Activated CD8-positive, alpha-beta memory T cell treated with anti-CD3 and anti-CD28 coated beads, Interleukin-2, amount 10 ng/mL, durations not matched to agents 7 days and 5 days (primary cell): ENCODE results near the gene GBGT1. TPM values are rescaled to one million over a fixed set of nuclear protein-coding genes. Genes with fewer than 3 reads are reported as not detected.

Experiments
- ATAC-seq: fragments of 150-1000 bp; cut with Tn5 transposase; one replicate; pipeline ENCODE4 v1.10.0; 2021; ENCODE audit warnings: moderate library complexity
- CTCF ChIA-PET: fragments of 350-600 bp; sonication (Branson Sonifier 250); formaldehyde crosslinking; loops from one replicate; lab custom pipeline; 2021; ENCODE audit warnings: antibody characterized with exemption; lab: Charles Lee
- DNase-seq: peaks from one replicate; pipeline ENCODE4 v3.0.0-alpha.2; 2020
- H3K27ac Mint-ChIP-seq: one replicate; pipeline ENCODE4 v1.8.0; 2021; ENCODE audit warnings: mild to moderate bottlenecking, mixed read lengths
- H3K27me3 Mint-ChIP-seq: one replicate; pipeline ENCODE4 v1.8.0; 2021; ENCODE audit warnings: mixed read lengths
- H3K36me3 Mint-ChIP-seq: one replicate; pipeline ENCODE4 v1.8.0; 2021; ENCODE audit warnings: mild to moderate bottlenecking, mixed read lengths
- H3K4me1 Mint-ChIP-seq: one replicate; pipeline ENCODE4 v1.8.0; 2021; ENCODE audit warnings: mixed read lengths
- H3K4me3 Mint-ChIP-seq: one replicate; pipeline ENCODE4 v1.8.0; 2021; ENCODE audit warnings: mild to moderate bottlenecking, moderate library complexity, mixed read lengths
- H3K9me3 Mint-ChIP-seq: one replicate; pipeline ENCODE4 v1.8.0; 2022; ENCODE audit warnings: low read depth, mixed read lengths
- total RNA-seq, 2 experiments: library from RNA; stranded (reverse); gene quantifications; one replicate each; pipeline ENCODE4 v1.2.3, GENCODE V29; 2021

Gene GBGT1
- total RNA-seq, 2 experiments from 2014 or later: 3.9 to 5.7 TPM

DNA sequence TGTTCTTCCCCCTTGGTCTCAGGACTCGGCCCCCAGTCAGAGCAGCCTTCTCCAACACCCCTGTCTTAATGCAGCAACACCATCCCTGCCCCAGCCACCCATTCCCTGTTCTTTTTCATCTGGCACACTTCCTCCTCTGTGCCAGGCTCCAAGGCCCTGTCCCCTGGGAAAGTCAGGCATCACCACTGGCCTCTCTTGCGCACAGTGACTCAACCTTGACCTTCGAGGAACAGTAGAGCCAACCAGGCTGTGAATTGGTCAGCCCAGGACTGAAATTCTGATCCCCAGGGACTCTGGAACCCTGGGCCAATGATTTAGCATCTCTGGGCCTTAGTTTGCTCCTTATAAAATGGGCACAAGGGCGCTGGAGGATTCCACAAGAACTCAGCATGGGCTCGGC, 32.2 kb downstream of the GBGT1 start:
- CTCF ChIA-PET: interaction anchor here (1.0 to 13.2 kb wide), 4 partner anchors 9 to 109 kb away, joined by 3 to 276 read pairs (median 4); no protein-coding TSS in a partner anchor
- Mint-ChIP-seq H3K9me3 (no peaks in the 10 kb centered on the region), H3K36me3 (peaks cover 16% of the 10 kb centered on the region), H3K4me3 (peak overlapping the region; percentile 85), H3K4me1 (peaks cover 90% of the 10 kb centered on the region), H3K27me3 (no peaks in the 10 kb centered on the region), H3K27ac (peak overlapping the region; percentile 99)
- DNase-seq (no peak), ATAC-seq (no peak)

DNA sequence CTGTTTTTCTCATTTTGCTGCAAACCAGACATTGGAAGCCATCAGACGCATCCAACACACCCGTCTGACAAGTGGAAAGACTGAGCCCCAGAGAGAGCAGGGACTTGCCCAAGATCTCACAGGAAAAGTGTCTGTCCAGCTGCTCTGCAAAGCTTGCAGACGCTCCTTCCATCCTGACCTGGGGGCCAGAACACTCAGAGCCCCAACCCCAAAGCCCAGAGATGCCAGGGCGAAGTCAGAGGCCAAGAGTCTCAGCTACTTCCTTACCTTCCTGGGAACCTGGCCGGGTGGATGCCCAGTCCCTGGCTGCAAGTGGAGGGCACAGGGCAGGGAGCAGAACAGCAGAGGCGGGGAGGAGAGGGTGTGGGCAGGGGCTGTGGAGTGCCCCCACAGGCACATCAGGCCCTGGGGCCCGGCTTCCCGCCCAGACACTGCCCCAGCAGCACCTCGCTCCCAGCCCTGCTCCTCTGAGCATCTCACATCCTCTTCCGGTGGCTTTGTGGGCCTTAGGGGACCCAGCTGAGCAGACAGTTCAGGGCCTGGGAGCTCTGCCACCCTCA, 32.9 kb downstream of the GBGT1 start:
- no peaks in the 10 kb centered on the region for H3K9me3 Mint-ChIP-seq
- CTCF ChIA-PET: interaction anchor here (1.0 to 13.2 kb wide), 4 partner anchors 8 to 109 kb away, joined by 3 to 276 read pairs (median 4); no protein-coding TSS in a partner anchor
- ATAC-seq: peak; percentile 44

DNA sequence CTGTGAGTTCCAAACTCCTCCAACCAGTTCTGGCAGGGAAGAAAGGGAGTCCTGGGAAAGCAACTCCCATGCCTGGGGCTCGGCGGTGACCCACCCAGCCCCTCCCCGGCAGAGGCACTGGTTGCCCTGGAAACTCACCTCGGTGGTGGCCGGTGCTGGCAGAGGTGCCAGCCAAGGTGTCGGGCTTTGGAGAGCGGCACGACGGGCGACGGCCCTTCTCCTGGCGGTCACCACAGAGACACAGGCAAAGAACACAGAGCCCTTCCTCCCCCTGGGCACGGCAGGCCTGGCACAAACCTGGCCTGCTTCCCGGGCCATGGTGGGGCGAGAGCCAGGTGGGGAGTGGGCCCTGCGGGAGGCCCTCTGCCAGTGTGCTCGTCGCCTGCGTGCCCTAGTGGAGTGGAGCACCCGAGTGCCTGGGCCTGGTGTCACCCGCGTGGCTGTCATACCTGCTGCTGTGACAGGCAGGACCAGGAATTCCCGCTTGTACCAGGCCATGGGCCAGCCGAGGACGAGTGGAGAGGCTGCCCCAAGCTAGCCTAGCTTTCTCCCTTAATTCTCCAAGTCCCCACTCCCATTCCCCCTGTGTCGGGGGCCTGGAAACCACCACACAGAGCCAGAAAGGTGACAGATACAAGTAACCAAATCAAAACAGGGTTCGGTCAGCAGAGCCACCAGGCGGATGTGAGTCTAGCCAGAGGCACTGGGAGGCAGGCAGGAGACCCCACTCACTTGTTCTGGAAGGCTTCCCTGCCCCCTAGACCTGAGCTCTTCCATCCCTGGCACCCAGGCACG, 34.5 kb downstream of the GBGT1 start:
- DNase-seq: no peak
- H3K4me1 Mint-ChIP-seq: peaks cover 88% of the 10 kb centered on the region
- H3K27me3 Mint-ChIP-seq: no peaks in the 10 kb centered on the region
- peak overlapping the region; percentile 85 for H3K4me3 Mint-ChIP-seq
- no peak for ATAC-seq
- peaks cover 21% of the 10 kb centered on the region for H3K36me3 Mint-ChIP-seq
- CTCF ChIA-PET: interaction anchor here (13.2 kb wide), 1 partner anchor 17 kb away, joined by 276 read pairs; no protein-coding TSS in a partner anchor
- H3K27ac Mint-ChIP-seq: peak overlapping the region; percentile 99
- H3K9me3 Mint-ChIP-seq: no peaks in the 10 kb centered on the region

More for the DNA sequence above, 32.9 kb downstream of the GBGT1 start:
- Mint-ChIP-seq H3K4me1 (peaks cover 90% of the 10 kb centered on the region), H3K4me3 (peak overlapping the region; percentile 85), H3K36me3 (peaks cover 17% of the 10 kb centered on the region), H3K27me3 (no peaks in the 10 kb centered on the region), H3K27ac (peak overlapping the region; percentile 99)
- DNase-seq: peak; percentile 90

DNA sequence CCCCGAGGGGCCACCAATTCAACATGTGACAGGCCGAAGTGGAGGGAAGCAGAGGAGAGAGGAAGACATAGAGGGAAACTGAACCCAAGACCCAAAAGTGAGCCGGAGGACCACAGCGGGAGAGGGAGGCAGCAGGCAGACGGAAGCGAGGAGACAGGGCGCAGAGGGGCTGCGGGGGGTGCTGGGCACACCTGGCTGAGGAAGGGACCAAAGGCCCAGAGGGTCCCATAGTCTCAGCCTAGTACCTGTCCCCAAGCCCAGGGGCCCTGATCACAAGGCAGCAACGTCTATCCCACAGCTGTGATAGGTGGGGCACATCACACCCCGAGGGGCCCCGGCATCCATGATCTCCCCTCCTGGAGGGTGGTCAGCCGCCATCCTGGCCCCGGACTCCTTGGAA, 35.6 kb downstream of the GBGT1 start:
- peaks cover 21% of the 10 kb centered on the region for H3K36me3 Mint-ChIP-seq
- no peaks in the 10 kb centered on the region for H3K27me3 Mint-ChIP-seq
- ATAC-seq: no peak
- CTCF ChIA-PET: interaction anchor here (1.2 to 13.2 kb wide), 2 partner anchors 18 to 106 kb away, joined by 4 to 276 read pairs; no protein-coding TSS in a partner anchor
- DNase-seq: no peak
- peaks cover 86% of the 10 kb centered on the region for H3K4me1 Mint-ChIP-seq
- H3K9me3 Mint-ChIP-seq: no peaks in the 10 kb centered on the region
- H3K27ac Mint-ChIP-seq: peak overlapping the region; percentile 79
- peak overlapping the region; percentile 85 for H3K4me3 Mint-ChIP-seq

DNA sequence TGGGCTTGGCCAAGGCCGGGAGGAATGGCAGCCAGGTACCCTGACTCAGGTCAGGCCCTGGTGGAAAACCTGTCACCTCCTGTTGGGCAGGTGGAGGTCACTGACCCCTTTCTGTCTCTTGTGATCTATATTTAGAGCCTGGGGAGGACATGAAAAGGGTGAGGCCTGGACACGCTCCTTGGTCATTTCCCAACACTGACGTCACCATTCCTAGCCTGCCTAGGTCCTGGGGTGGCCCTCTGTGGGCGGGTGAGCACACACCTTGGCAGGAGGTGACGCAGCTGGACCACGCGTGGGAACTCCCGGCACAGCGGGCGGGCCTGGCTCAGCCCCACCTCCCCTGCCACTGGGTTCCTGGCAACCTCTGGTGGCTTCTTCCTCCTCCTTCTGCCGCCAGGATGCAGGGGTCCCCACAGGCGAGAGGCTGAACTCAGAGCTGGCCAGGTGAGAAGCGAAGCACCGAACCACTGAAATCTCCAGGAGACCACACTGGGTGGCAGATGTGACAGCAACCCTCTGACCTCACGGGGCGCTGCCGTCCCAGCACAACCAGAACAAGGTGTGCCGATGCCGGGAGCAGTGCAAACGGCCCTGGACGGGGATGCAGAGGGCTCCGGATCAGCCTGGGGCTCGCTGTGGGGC, 36.3 kb downstream of the GBGT1 start:
- no peaks in the 10 kb centered on the region for H3K27me3 Mint-ChIP-seq
- CTCF ChIA-PET: interaction anchor here (1.2 to 13.2 kb wide), 2 partner anchors 19 to 106 kb away, joined by 4 to 276 read pairs; no protein-coding TSS in a partner anchor
- peak overlapping the region; percentile 85 for H3K4me3 Mint-ChIP-seq
- no peaks in the 10 kb centered on the region for H3K9me3 Mint-ChIP-seq
- H3K27ac Mint-ChIP-seq: peak overlapping the region; percentile 79
- peak; percentile 63 for DNase-seq
- peak; percentile 7 for ATAC-seq
- peaks cover 21% of the 10 kb centered on the region for H3K36me3 Mint-ChIP-seq
- H3K4me1 Mint-ChIP-seq: peaks cover 85% of the 10 kb centered on the region

DNA sequence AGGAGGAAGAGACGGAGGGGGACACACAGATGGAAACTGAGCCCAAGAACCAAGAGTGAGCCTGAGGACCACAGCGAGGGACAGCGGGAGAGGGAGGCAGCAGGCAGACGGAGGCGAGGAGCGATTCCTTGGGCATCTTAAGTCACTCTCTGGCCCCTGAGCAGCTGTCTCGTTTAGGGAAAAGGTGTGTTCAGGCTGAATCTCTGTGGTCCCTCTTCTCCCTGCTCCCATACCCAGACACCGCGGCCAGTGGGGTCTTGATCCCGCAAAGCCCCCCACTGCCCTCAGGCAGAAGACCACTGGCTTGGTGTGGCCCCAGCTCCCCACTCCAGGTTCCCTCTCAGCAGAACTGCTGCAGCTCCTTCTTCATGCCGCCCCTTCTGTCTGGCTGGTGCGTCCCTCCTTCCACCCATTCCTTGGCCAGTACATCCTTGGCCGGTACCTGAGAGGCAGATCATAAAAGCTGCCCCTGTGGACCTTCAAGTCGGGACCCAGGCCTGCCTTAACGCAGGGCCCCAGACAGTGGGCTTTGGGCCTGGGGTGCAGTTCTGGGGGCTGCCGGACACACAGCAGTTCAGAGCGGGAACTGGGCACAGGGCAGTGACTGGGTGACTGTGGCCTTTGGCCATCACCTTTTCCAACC, 36.9 kb downstream of the GBGT1 start:
- Mint-ChIP-seq H3K4me3 (peak overlapping the region; percentile 59), H3K4me1 (peaks cover 85% of the 10 kb centered on the region), H3K36me3 (peaks cover 21% of the 10 kb centered on the region), H3K9me3 (no peaks in the 10 kb centered on the region), H3K27me3 (no peaks in the 10 kb centered on the region), H3K27ac (peak overlapping the region; percentile 79)
- ATAC-seq (no peak), DNase-seq (no peak)
- CTCF ChIA-PET: interaction anchor here (0.9 to 13.2 kb wide), 3 partner anchors 19 to 78 kb away, joined by 3 to 276 read pairs (median 3); no protein-coding TSS in a partner anchor

DNA sequence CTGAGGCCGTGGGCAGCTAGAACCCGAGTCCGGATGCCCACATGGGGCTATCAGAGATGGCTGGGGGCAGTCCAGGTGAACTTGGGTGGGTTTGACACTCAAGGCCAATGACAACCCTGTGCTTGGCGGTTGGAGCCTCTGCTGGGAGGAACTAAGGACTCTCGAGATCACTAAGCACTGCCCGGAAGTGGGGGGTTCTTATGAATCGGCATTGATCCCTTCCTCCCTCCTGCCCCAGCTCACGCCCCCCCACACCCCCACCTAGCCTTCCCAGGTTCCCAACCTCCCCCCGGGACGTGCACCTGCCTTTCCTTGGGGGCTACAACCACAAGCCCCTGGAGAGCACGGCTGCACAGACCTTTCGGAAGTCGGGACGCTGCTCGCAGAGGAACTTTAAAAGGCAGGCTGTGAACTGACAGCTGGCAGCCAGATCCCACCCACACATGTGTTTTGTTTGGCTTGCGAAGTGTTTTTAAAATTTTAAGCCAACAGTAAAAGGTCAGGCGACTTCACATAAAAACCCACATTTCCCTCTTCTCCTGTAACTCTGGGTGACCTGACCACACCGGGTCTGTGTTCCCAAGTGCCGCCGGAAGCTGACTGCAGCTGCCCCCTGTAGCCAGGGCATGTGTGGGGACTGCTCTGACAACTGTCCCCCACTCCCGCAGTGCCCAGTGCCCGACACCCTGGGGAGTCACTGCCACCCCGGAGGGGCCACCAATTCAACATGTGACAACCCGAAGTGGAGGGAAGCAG, 37.6 kb downstream of the GBGT1 start:
- DNase-seq (peak; percentile 71), ATAC-seq (no peak)
- CTCF ChIA-PET: interaction anchor here (0.9 to 13.2 kb wide), 3 partner anchors 20 to 78 kb away, joined by 3 to 276 read pairs (median 3); no protein-coding TSS in a partner anchor
- Mint-ChIP-seq H3K4me1 (peaks cover 84% of the 10 kb centered on the region), H3K27ac (peak overlapping the region; percentile 79), H3K9me3 (no peaks in the 10 kb centered on the region), H3K27me3 (no peaks in the 10 kb centered on the region), H3K36me3 (peaks cover 21% of the 10 kb centered on the region), H3K4me3 (peak overlapping the region; percentile 59)

DNA sequence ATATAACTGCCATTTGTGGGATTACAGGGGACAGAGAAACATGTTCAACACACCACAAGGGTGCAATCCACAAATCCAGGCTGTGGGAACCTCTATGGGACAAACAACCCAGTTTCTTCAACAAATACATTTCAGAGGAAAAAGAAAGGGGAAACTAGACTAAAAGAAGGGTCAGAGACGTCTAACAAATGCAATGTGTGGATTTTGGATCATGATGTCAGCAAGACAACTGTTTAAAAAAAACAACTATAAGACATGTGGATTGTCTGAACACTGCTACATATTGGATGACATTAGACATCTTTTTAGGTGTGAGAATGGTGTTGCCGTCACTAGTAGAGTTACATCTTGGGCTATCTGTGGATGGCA, 38.8 kb downstream of the GBGT1 start:
- H3K4me3 Mint-ChIP-seq: peak overlapping the region; percentile 14

DNA sequence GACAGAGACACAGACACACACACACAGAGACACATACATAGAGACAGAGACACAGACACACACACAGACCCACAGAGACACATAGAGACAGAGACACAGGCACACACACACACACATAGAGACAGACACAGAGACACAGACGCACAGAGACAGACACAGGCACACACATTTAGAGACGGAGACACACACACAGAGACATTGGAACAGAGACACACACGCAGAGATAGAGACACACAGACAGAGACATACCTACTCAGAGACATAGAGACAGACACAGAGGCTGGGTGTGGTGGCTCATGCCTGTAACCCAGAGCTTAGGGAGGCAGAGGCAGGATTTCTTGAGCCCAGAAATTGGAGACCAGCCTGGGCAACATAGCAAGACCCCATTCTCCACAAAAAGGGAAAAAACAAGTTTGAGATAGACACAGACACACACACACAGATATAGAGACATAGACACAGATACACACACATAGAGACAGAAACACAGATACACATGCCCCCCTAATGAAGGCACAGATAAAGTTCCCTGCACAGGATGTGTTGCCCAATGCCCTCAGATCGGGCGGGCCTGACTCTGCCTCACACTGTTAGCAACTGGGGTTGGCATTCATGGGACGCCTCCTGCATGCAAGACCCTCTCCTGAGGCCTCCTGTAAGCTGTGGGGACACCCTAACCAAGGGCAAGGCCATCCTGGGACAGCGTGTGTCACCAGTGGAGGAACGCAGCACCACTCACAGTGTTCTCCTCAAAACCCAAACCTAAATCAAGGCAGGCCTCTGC, 39.4 kb downstream of the GBGT1 start:
- Mint-ChIP-seq H3K27me3 (no peaks in the 10 kb centered on the region), H3K4me1 (peaks cover 78% of the 10 kb centered on the region)

More for the DNA sequence above, 38.8 kb downstream of the GBGT1 start:
- no peak overlapping the region for H3K27ac Mint-ChIP-seq
- H3K36me3 Mint-ChIP-seq: peaks cover 15% of the 10 kb centered on the region
- peaks cover 81% of the 10 kb centered on the region for H3K4me1 Mint-ChIP-seq
- H3K9me3 Mint-ChIP-seq: no peaks in the 10 kb centered on the region
- DNase-seq (no peak), ATAC-seq (no peak)
- H3K27me3 Mint-ChIP-seq: no peaks in the 10 kb centered on the region
- CTCF ChIA-PET: interaction anchor here (13.2 kb wide), 1 partner anchor 21 kb away, joined by 276 read pairs; no protein-coding TSS in a partner anchor

DNA sequence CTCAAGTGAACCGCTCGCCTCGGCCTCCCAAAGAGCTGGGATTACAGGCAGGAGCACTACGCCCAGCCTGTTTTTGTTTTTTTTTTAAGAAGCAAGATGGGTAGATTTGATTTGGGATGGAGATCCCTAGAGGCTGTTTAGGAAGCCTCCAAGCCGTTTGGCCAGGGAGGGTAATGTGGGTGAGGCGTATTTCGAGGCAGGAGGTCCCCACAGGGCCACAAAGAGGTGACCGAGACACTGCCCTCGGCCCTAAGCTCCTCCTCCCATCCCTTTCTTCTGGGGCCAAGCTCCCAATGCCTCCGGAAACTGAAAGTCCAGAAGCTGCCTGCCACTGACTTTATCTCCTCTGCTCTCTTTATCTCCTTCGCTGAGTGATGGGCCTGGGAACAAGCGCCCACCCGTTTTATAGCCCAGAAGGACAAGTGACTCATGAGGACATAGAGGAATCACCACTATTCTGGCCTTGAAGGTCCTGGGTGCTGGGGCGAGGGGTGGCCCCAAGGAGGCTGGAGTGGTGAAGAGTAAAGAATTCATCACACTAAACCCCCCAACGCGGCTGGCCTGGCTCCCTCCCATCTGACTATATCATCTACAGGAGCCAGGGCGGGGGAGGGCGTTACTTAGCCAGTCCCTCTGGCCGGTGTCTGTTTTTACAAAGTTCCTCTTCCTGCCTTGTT, 40.6 kb downstream of the GBGT1 start:
- Mint-ChIP-seq H3K27ac (peak overlapping the region; percentile 58), H3K4me1 (peaks cover 76% of the 10 kb centered on the region), H3K36me3 (peaks cover 9% of the 10 kb centered on the region), H3K4me3 (no peak overlapping the region), H3K27me3 (no peaks in the 10 kb centered on the region), H3K9me3 (no peaks in the 10 kb centered on the region)
- DNase-seq (no peak), ATAC-seq (no peak)
- CTCF ChIA-PET: interaction anchor here (0.9 to 25.4 kb wide), 4 partner anchors 8 to 75 kb away, joined by 3 to 505 read pairs (median 4); no protein-coding TSS in a partner anchor

More for the DNA sequence above, 39.4 kb downstream of the GBGT1 start:
- no peak for DNase-seq
- peak overlapping the region; percentile 41 for H3K27ac Mint-ChIP-seq
- no peak for ATAC-seq
- H3K9me3 Mint-ChIP-seq: no peaks in the 10 kb centered on the region
- H3K36me3 Mint-ChIP-seq: peaks cover 12% of the 10 kb centered on the region
- CTCF ChIA-PET: interaction anchor here (13.2 kb wide), 1 partner anchor 22 kb away, joined by 276 read pairs; no protein-coding TSS in a partner anchor
- no peak overlapping the region for H3K4me3 Mint-ChIP-seq

DNA sequence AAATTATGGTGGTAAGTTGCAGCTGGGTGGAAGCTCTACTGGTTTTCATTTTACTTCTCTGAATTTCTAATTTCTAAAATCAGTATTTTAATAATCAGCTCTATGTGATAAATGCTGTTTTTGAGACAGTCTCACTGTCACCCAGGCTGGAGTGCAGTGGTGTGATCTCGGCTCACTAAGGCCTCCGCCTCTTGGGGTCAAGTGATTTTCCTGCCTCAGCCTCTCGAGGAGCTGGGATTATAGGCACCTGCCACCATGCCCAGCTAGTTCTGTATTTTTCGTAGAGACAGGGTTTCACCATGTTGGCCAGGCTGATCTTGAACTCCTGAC, 41.1 kb downstream of the GBGT1 start:
- H3K4me3 Mint-ChIP-seq: no peak overlapping the region
- no peak for ATAC-seq
- H3K4me1 Mint-ChIP-seq: peaks cover 75% of the 10 kb centered on the region
- no peaks in the 10 kb centered on the region for H3K27me3 Mint-ChIP-seq
- no peaks in the 10 kb centered on the region for H3K9me3 Mint-ChIP-seq
- no peak for DNase-seq
- CTCF ChIA-PET: interaction anchor here (0.9 to 25.4 kb wide), 4 partner anchors 8 to 75 kb away, joined by 3 to 505 read pairs (median 4); no protein-coding TSS in a partner anchor
- H3K27ac Mint-ChIP-seq: peak overlapping the region; percentile 77
- H3K36me3 Mint-ChIP-seq: peaks cover 8% of the 10 kb centered on the region
